B cell (primary cell): ENCODE data around the gene NLGN1. TPM values are rescaled to one million over a fixed set of nuclear protein-coding genes. Genes with fewer than 3 reads are reported as not detected.

ENCODE experiments used
- ATAC-seq: fragments of 200-7000 bp; cut with Tn5 transposase; one replicate; pipeline ENCODE4 v1.10.0; 2021; ENCODE audit warnings: low read depth, mild to moderate bottlenecking, moderate number of reproducible peaks, moderate library complexity
- CTCF ChIA-PET: fragments of 350-600 bp; sonication (Branson Sonifier 250); formaldehyde crosslinking; loops from one replicate; lab custom pipeline; 2021; ENCODE audit warnings: antibody characterized with exemption, inconsistent platforms; lab: Charles Lee
- POLR2A ChIA-PET: fragments of 350-600 bp; sonication (Branson Sonifier 250); formaldehyde crosslinking; loops from one replicate; lab custom pipeline; 2021; ENCODE audit warnings: antibody characterized with exemption; lab: Charles Lee
- DNase-seq: peaks from one replicate; pipeline ENCODE4 v3.0.0; 2013
- H2AFZ ChIP-seq: 2 replicates; pipeline ENCODE4 v1.6.1; 2012; ENCODE audit warnings: mild to moderate bottlenecking, low read depth, low read length; ENCODE audit not compliant: insufficient read depth, poor library complexity, severe bottlenecking
- H3K27ac ChIP-seq, 2 donors: 1 replicate in 1 of 2; 2 replicates in 1 of 2; pipeline ENCODE4 v1.5.1; 2012 to 2013; ENCODE audit warnings: low read length in 2 of 2, mild to moderate bottlenecking in 2 of 2, moderate library complexity in 1 of 2
- H3K27me3 ChIP-seq, 4 experiments: fragments of 200-600 bp in 1 of 4; sonication (generic) in 1 of 4; replicated peaks in 1 of 4; 1 replicate in 2 of 4; 2 replicates in 2 of 4; pipeline versions ENCODE4 v1.6.1 to v1.7.0; 2013 to 2016; ENCODE audit warnings: low read length in 3 of 4, mild to moderate bottlenecking in 2 of 4, mixed read lengths in 1 of 4, moderate library complexity in 1 of 4; ENCODE audit not compliant: insufficient read depth in 4 of 4, control insufficient read depth in 3 of 4; ENCODE audit errors: control extremely low read depth in 1 of 4
- H3K36me3 ChIP-seq, 2 experiments: replicated peaks in 1 of 2; 1 replicate in 1 of 2; 2 replicates in 1 of 2; pipeline versions ENCODE4 v1.6.1 to v1.7.1; 2013; ENCODE audit warnings: low read length in 1 of 2; ENCODE audit not compliant: insufficient read depth in 2 of 2, control insufficient read depth in 1 of 2; ENCODE audit errors: control extremely low read depth in 1 of 2, extremely low read depth in 1 of 2
- H3K4me1 ChIP-seq, 2 donors: fragments of 200-600 bp in 1 of 2; sonication (generic) in 1 of 2; 1 replicate in 1 of 2; 2 replicates in 1 of 2; pipeline versions ENCODE4 v1.5.1 to v1.6.1; 2013 to 2017; ENCODE audit warnings: low read length in 2 of 2; ENCODE audit not compliant: control insufficient read depth in 2 of 2, insufficient read depth in 2 of 2
- H3K4me2 ChIP-seq: replicated peaks from 2 replicates; pipeline ENCODE3; 2012; ENCODE audit warnings: mild to moderate bottlenecking, low read depth, low read length; ENCODE audit not compliant: poor library complexity, severe bottlenecking
- H3K4me3 ChIP-seq, 5 experiments: fragments of 200-600 bp in 1 of 5; sonication (generic) in 1 of 5; 1 replicate in 3 of 5; 2 replicates in 2 of 5; pipeline versions ENCODE4 v1.5.1 to v1.7.0; 2011 to 2016; ENCODE audit warnings: low read length in 4 of 5, mild to moderate bottlenecking in 4 of 5, low read depth in 2 of 5, control low read depth in 1 of 5, moderate library complexity in 1 of 5; ENCODE audit not compliant: insufficient read depth in 1 of 5; ENCODE audit errors: control extremely low read depth in 1 of 5, extremely low read depth in 1 of 5
- H3K79me2 ChIP-seq: fragments of 200-600 bp; sonication (generic); one replicate; pipeline ENCODE4 v1.6.0; 2016; ENCODE audit warnings: low read length; ENCODE audit not compliant: control insufficient read depth, insufficient read depth
- H3K9ac ChIP-seq: fragments of 200-600 bp; sonication (generic); 2 replicates; pipeline ENCODE4 v1.6.1; 2017; ENCODE audit warnings: mild to moderate bottlenecking, low read length, moderate library complexity
- H3K9me3 ChIP-seq, 3 donors: one replicate each; pipeline versions ENCODE4 v1.6.1 to v1.7.1; 2013; ENCODE audit warnings: low read length in 2 of 3; ENCODE audit not compliant: control insufficient read depth in 2 of 3, insufficient read depth in 1 of 3; ENCODE audit errors: control extremely low read depth in 1 of 3
- H4K20me1 ChIP-seq: 2 replicates; pipeline ENCODE4 v1.6.0; 2012; ENCODE audit warnings: mild to moderate bottlenecking, low read length; ENCODE audit not compliant: insufficient read depth, control insufficient read depth, poor library complexity, severe bottlenecking
- H3K27ac Mint-ChIP-seq: one replicate; pipeline ENCODE4 v1.8.0; 2021; ENCODE audit warnings: mixed read lengths
- H3K27me3 Mint-ChIP-seq: one replicate; pipeline ENCODE4 v1.8.0; 2021; ENCODE audit warnings: mixed read lengths
- H3K4me1 Mint-ChIP-seq: one replicate; pipeline ENCODE4 v1.8.0; 2021; ENCODE audit warnings: mixed read lengths
- H3K4me3 Mint-ChIP-seq: one replicate; pipeline ENCODE4 v1.8.0; 2021; ENCODE audit warnings: mixed read lengths
- H3K9me3 Mint-ChIP-seq: one replicate; pipeline ENCODE4 v1.8.0; 2022; ENCODE audit warnings: mixed read lengths; ENCODE audit not compliant: insufficient read depth
- CTCF ChIP-seq: fragments of 200-600 bp; IDR thresholded peaks from one replicate; pipeline ENCODE4 v1.8.0; 2022; ENCODE audit warnings: antibody characterized with exemption, mild to moderate bottlenecking
- EZH2 ChIP-seq: IDR thresholded peaks from 2 replicates; pipeline ENCODE4 v1.6.1; 2012; ENCODE audit warnings: borderline replicate concordance, low read depth, mild to moderate bottlenecking, moderate library complexity, low read length; ENCODE audit not compliant: insufficient read depth, poor library complexity, severe bottlenecking
- WGBS: methylation state at CpG from one replicate; pipeline ENCODE4 v1.1.5; 2013; ENCODE audit warnings: missing lambda C conversion rate; ENCODE audit not compliant: insufficient coverage; 5-methylcytosine and 5-hydroxymethylcytosine counted together
- intact Hi-C: fragments of 100-400 bp; cut with micrococcal nuclease; formaldehyde crosslinking; loops from one replicate; pipeline ENCODE4 v1.10.0; 2022
- polyA plus RNA-seq: library from polyadenylated mRNA; depleted of rRNA; stranded (reverse); fragments of >200 nt; gene quantifications from 2 replicates; pipeline ENCODE4 v1.2.3, GENCODE V29; 2012
- total RNA-seq, 2 donors: library from RNA; stranded (reverse); fragments of 120-200 nt in 1 of 2; gene quantifications; 1 replicate in 1 of 2; 2 replicates in 1 of 2; pipeline versions ENCODE4 v1.2.3 to v1.2.4, GENCODE V29; 2013 to 2022

NLGN1 gene
- total and polyA plus RNA-seq, 2 donors (not counting 1 experiment from before 2014, with no cell fraction given) = not detected

- H3K9ac ChIP-seq = no peak overlapping the region
- H3K27ac ChIP-seq = no peak overlapping the region
- H3K4me1 ChIP-seq = no peaks in the 10 kb centered on the region
- no peak overlapping the region for H2AFZ ChIP-seq
- intact Hi-C loops = no loop called here
- H3K36me3 ChIP-seq = no peaks in the 10 kb centered on the region
- no peak overlapping the region for H3K27ac Mint-ChIP-seq
- peaks cover 0 to 3% (median 0%) of the 10 kb centered on the region in 3 donors for H3K9me3 ChIP-seq
- no peaks in the 10 kb centered on the region for H3K27me3 ChIP-seq
- CTCF ChIA-PET = no interaction called here
- no peaks in the 10 kb centered on the region for H3K27me3 Mint-ChIP-seq
- H3K4me2 ChIP-seq = no peak overlapping the region
- no peak overlapping the region for H3K4me3 ChIP-seq
- no peaks in the 10 kb centered on the region for H3K79me2 ChIP-seq
- no peaks in the 10 kb centered on the region for H4K20me1 ChIP-seq
- no peaks in the 10 kb centered on the region for H3K4me1 Mint-ChIP-seq
- TF ChIP-seq EZH2 (no peak), CTCF (no peak)
- 100% methylated on average over 1 of the region's 6 CpGs for WGBS
- POLR2A ChIA-PET = no interaction called here
- ATAC-seq (no peak), DNase-seq (no peak)
- no peaks in the 10 kb centered on the region for H3K9me3 Mint-ChIP-seq
- H3K4me3 Mint-ChIP-seq = no peak overlapping the region
These were observed 825.5 kb downstream of the NLGN1 start for GRCh38 chr3:174223042-174223441.

- no peaks in the 10 kb centered on the region for H3K27me3 ChIP-seq
These were observed 826.1 kb downstream of the NLGN1 start for GRCh38 chr3:174223626-174224025.

More at GRCh38 chr3:174223626-174224025, 826.1 kb downstream of the NLGN1 start:
- no peak for TF ChIP-seq CTCF
- no peak for TF ChIP-seq EZH2
- no peak overlapping the region for H3K27ac ChIP-seq
- ChIA-PET CTCF (no interaction called here), POLR2A (no interaction called here)
- no peaks in the 10 kb centered on the region for H3K36me3 ChIP-seq
- H4K20me1 ChIP-seq = no peaks in the 10 kb centered on the region
- peaks cover 0 to 3% (median 0%) of the 10 kb centered on the region in 3 donors for H3K9me3 ChIP-seq
- Mint-ChIP-seq H3K27me3 (no peaks in the 10 kb centered on the region), H3K9me3 (no peaks in the 10 kb centered on the region), H3K27ac (no peak overlapping the region), H3K4me1 (no peaks in the 10 kb centered on the region), H3K4me3 (no peak overlapping the region)
- no peak overlapping the region for H3K4me2 ChIP-seq
- DNase-seq (no peak), ATAC-seq (no peak)
- no peak overlapping the region for H2AFZ ChIP-seq
- no peak overlapping the region for H3K4me3 ChIP-seq
- WGBS = no CpG with 5 or more reads among the region's 1 CpG
- no peak overlapping the region for H3K9ac ChIP-seq
- H3K79me2 ChIP-seq = no peaks in the 10 kb centered on the region
- no peaks in the 10 kb centered on the region for H3K4me1 ChIP-seq
- intact Hi-C loops = no loop called here
